ENCODE results near the gene CLIC4.

- TF ChIP-seq, protein P1, sequence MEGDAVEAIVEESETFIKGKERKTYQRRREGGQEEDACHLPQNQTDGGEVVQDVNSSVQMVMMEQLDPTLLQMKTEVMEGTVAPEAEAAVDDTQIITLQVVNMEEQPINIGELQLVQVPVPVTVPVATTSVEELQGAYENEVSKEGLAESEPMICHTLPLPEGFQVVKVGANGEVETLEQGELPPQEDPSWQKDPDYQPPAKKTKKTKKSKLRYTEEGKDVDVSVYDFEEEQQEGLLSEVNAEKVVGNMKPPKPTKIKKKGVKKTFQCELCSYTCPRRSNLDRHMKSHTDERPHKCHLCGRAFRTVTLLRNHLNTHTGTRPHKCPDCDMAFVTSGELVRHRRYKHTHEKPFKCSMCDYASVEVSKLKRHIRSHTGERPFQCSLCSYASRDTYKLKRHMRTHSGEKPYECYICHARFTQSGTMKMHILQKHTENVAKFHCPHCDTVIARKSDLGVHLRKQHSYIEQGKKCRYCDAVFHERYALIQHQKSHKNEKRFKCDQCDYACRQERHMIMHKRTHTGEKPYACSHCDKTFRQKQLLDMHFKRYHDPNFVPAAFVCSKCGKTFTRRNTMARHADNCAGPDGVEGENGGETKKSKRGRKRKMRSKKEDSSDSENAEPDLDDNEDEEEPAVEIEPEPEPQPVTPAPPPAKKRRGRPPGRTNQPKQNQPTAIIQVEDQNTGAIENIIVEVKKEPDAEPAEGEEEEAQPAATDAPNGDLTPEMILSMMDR (IDR thresholded peaks at IDR 0.05; ENCODE audit: low read depth, low read length, missing input control): no peak
- TF ChIP-seq, protein P2, sequence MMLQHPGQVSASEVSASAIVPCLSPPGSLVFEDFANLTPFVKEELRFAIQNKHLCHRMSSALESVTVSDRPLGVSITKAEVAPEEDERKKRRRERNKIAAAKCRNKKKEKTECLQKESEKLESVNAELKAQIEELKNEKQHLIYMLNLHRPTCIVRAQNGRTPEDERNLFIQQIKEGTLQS (IDR thresholded peaks at IDR 0.05): no peak
- TF ChIP-seq REST (IDR thresholded peaks at IDR 0.05): no peak
- TF ChIP-seq, protein P3, sequence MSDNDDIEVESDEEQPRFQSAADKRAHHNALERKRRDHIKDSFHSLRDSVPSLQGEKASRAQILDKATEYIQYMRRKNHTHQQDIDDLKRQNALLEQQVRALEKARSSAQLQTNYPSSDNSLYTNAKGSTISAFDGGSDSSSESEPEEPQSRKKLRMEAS (IDR thresholded peaks at IDR 0.05): no peak
- TF ChIP-seq ZBTB33 (IDR thresholded peaks at IDR 0.05): no peak
- TF ChIP-seq YY1 (IDR thresholded peaks at IDR 0.05): no peak
- no peak for TF ChIP-seq FOXA1 (IDR thresholded peaks at IDR 0.05)
- no peak for TF ChIP-seq RXRA (IDR thresholded peaks at IDR 0.05)
- no peak for TF ChIP-seq EGR1 (IDR thresholded peaks at IDR 0.05; ENCODE audit: low read depth in 2 of 2)
- no peak for TF ChIP-seq TAF1 (conservative IDR thresholded peaks at IDR 0.05)
- peak in 1 of 2 donors; percentile 12 for TF ChIP-seq RAD21 (IDR thresholded peaks at IDR 0.05)
- peak in 1 of 2 donors; percentile 36 for TF ChIP-seq JUND (IDR thresholded peaks at IDR 0.05)
- TF ChIP-seq GABPA (IDR thresholded peaks at IDR 0.05 in 1 of 2, conservative IDR thresholded peaks at IDR 0.05 in 1 of 2): no peak
- TF ChIP-seq SP1 (IDR thresholded peaks at IDR 0.05): no peak
These were observed 24.7 kb downstream of the CLIC4 start for GRCh38 chr1:24769656-24770651.
